Astrocyte of the cerebellum (primary cell): Measurements from ENCODE around the gene TMEM63A.

Experiments used
- DNase-seq: peaks from one replicate; pipeline ENCODE4 v3.0.0-alpha.2; 2011; ENCODE audit warnings: low read depth
- H3K4me3 ChIP-seq: 2 replicates; pipeline ENCODE4 v1.5.1; 2011; ENCODE audit warnings: mild to moderate bottlenecking, low read depth, low read length, moderate library complexity
- CTCF ChIP-seq: IDR thresholded peaks from 2 replicates; pipeline ENCODE4 v1.5.1; 2012; ENCODE audit warnings: low read length, low read depth, moderate library complexity, mild to moderate bottlenecking; ENCODE audit errors: missing control alignments
- in situ Hi-C: cut with HindIII; loops from 2 replicates; pipeline ENCODE4 v1.10.0; 2017; ENCODE audit warnings: low sequenced_read_pairs

The TMEM63A gene

GRCh38 chr1:225881081-225881958 lies 860 bp downstream of the TMEM63A start:
- in situ Hi-C loops: loop anchor here (5.0 kb wide), 2 partner anchors 41 to 106 kb away; partner anchors contain the start of gene PYCR2
- TF ChIP-seq CTCF: no peak
- peak overlapping the region; percentile 93 for H3K4me3 ChIP-seq
- DNase-seq: no peak

- no peak for DNase-seq
Observed at GRCh38 chr1:225880636-225881035, 1.5 kb downstream of the TMEM63A start.

GRCh38 chr1:225880222-225880588 lies 2.0 kb downstream of the TMEM63A start:
- DNase-seq: no peak
- H3K4me3 ChIP-seq: no peak overlapping the region
- in situ Hi-C loops: loop anchor here (5.0 kb wide), 2 partner anchors 42 to 107 kb away; partner anchors contain the start of gene PYCR2
- no peak for TF ChIP-seq CTCF

More at GRCh38 chr1:225880636-225881035, 1.5 kb downstream of the TMEM63A start:
- TF ChIP-seq CTCF: no peak
- in situ Hi-C loops: loop anchor here (5.0 kb wide), 2 partner anchors 42 to 107 kb away; partner anchors contain the start of gene PYCR2
- no peak overlapping the region for H3K4me3 ChIP-seq

DNA sequence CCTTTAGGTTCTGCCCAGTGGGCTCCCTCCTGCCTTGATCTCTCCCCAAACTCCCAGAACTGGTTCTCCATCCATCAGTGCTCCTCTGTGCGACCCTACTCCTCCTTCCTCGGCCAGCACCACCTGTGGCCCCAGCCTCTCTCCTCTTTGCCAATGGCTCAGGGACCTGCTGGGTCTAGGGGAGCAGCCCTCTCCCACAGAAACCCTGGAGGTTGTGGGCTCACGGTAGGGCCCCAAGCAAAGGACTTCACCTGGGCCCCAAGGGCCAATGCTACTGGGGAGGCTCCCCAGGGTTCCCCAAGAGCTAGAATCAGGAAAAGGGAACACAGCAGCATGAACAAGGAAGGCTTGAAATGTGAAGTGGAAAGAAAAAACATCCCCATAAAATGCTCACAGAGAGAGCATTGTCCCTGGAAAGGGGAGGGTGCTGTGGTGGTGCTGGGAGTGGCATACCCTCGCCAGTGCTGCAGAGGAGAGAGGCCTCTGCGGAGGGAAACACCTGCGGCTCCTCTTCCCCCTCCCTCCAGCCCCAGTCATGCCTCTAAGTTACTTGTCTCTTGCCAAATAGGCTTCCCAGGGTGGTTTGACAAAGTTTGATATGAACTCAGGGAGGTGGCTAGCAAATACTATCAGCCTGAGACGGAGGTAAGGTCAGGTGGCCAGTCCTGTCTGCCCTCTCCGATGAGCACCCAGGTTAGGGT lies 2.5 kb downstream of the TMEM63A start:
- TF ChIP-seq CTCF: no peak
- in situ Hi-C loops: loop anchor here (5.0 kb wide), 2 partner anchors 43 to 108 kb away; partner anchors contain the start of gene PYCR2
- H3K4me3 ChIP-seq: no peak overlapping the region
- DNase-seq: no peak

DNA sequence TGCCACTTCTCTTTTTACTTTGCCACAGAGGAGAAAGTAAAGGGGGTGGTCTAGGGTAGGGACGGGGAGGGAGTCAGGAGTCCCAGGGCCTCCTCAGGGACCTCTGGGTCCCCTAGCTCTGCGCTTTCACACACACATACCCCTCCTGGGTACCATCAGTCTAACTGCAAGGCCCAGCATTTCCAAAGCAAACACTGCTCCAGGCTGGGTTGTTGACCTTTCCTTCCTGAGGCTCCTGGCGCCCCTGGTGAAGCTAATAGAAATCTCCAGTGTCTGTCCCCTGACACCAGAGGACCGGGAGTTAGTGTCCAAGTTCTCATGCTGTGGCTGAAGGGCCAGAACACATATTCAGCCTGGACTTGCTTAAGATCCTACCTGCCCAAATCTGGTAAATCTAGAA lies 3.9 kb downstream of the TMEM63A start:
- no peak for DNase-seq
- in situ Hi-C loops: no loop called here
- no peak for TF ChIP-seq CTCF
- H3K4me3 ChIP-seq: no peak overlapping the region

DNA sequence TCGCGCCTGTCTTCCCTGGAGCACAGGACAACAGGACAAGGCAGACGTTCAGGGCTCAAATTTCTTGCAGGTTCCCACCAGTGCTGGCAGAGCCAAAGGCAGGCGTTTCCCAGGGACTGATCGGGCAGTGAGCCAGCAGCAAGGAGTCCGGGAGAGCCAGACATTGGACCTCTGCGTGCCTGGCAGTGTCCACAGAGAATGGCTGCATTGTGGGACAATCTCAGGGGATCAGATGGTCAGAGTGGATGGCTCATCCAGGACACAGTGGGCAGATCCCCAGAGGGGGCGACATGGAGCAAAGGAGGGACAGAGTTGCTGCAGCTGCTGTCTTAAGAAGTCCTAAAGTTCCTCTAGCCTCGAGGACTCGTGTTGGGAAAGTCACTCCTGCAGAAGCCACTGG lies 4.6 kb downstream of the TMEM63A start:
- TF ChIP-seq CTCF: peak; percentile 71
- DNase-seq: no peak
- in situ Hi-C loops: no loop called here
- H3K4me3 ChIP-seq: no peak overlapping the region
